HCT116 (cell line): ENCODE results near the gene ZNF516. TPM values are rescaled to one million over a fixed set of nuclear protein-coding genes. Genes with fewer than 3 reads are reported as not detected.

ENCODE experiments used
- ATAC-seq: fragments of 200-7000 bp; cut with Tn5 transposase; 2 replicates; pipeline ENCODE4 v1.9.1; 2020; ENCODE audit warnings: mild to moderate bottlenecking, moderate library complexity
- BruUV-seq: library from RNA; stranded (reverse); fragments of 400-500 nt; replicated peaks from 2 replicates; lab custom pipeline; 2021; lab: Mats Ljungman, UMichigan
- CTCF ChIA-PET: fragments of 300-600 bp; sonication (Branson Sonifier 250); formaldehyde crosslinking; loops from one replicate; lab custom pipeline; 2021; ENCODE audit warnings: antibody characterized with exemption; lab: Charles Lee
- POLR2A ChIA-PET: fragments of 300-600, 350-600 bp; sonication (Branson Sonifier 250); formaldehyde crosslinking; loops from one replicate; lab custom pipeline; 2021; ENCODE audit warnings: antibody characterized with exemption; lab: Charles Lee
- RAD21 ChIA-PET, 2 experiments: fragments of 300-600 bp; sonication (Branson Sonifier 250); formaldehyde crosslinking; loops; one replicate each; lab custom pipeline; 2023; ENCODE audit warnings: low total read pairs in 2 of 2; ENCODE audit not compliant: uncharacterized antibody in 2 of 2, unreplicated experiment in 2 of 2, low non-redundant PET in 1 of 2; lab: Charles Lee
- DNase-seq: peaks from one replicate; pipeline ENCODE4 v3.0.0-alpha.2; 2010; ENCODE audit warnings: low read depth, low spot score
- H2AFZ ChIP-seq: fragments of 200-600 bp; shearing (Covaris generic), sonication (generic); 2 replicates; pipeline ENCODE4 v1.6.1; 2017; ENCODE audit warnings: low read depth, mixed run types, mixed read lengths, antibody characterized with exemption, low read length; ENCODE audit not compliant: poor library complexity, severe bottlenecking
- H3K27ac ChIP-seq: 2 replicates; pipeline ENCODE4 v1.5.1; 2012; ENCODE audit warnings: low read depth, low read length
- H3K27me3 ChIP-seq: fragments of 200-600 bp; sonication (generic); 2 replicates; pipeline ENCODE4 v1.6.1; 2016; ENCODE audit warnings: mixed run types, low read length, mixed read lengths; ENCODE audit not compliant: insufficient read depth
- H3K36me3 ChIP-seq, 2 experiments: fragments of 200-500 bp in 1 of 2; fragments of 200-600 bp in 1 of 2; sonication (Bioruptor generic) in 1 of 2; sonication (generic) in 1 of 2; 2 replicates each; pipeline versions ENCODE4 v1.5.1 to v1.6.1; 2014 to 2016; ENCODE audit warnings: low read length in 2 of 2, inconsistent platforms in 1 of 2, mixed read lengths in 1 of 2, mixed run types in 1 of 2; ENCODE audit not compliant: insufficient read depth in 2 of 2, control insufficient read depth in 1 of 2
- H3K4me1 ChIP-seq, 2 experiments: fragments of 200-600 bp in 1 of 2; sonication (generic) in 1 of 2; 2 replicates each; pipeline versions ENCODE4 v1.5.1 to v1.6.1; 2012 to 2017; ENCODE audit warnings: low read length in 2 of 2, inconsistent platforms in 1 of 2, mild to moderate bottlenecking in 1 of 2, mixed read lengths in 1 of 2, mixed run types in 1 of 2, moderate library complexity in 1 of 2; ENCODE audit not compliant: insufficient read depth in 2 of 2, control insufficient read depth in 1 of 2
- H3K4me2 ChIP-seq: fragments of 200-600 bp; sonication (generic); 2 replicates; pipeline ENCODE4 v1.6.1; 2017; ENCODE audit warnings: mixed run types, low read length, mixed read lengths
- H3K4me3 ChIP-seq, 2 experiments: fragments of 200-600 bp in 1 of 2; sonication (generic) in 1 of 2; replicated peaks in 1 of 2; 2 replicates each; pipeline ENCODE4 v1.5.1; 2011 to 2016; ENCODE audit warnings: low read length in 2 of 2, control low read depth in 1 of 2, low read depth in 1 of 2, mild to moderate bottlenecking in 1 of 2, mixed read lengths in 1 of 2, mixed run types in 1 of 2
- H3K79me2 ChIP-seq: fragments of 200-600 bp; sonication (generic); 2 replicates; pipeline ENCODE4 v1.6.1; 2017; ENCODE audit warnings: mild to moderate bottlenecking, mixed run types, low read length, moderate library complexity, mixed read lengths; ENCODE audit not compliant: insufficient read depth
- H3K9ac ChIP-seq: fragments of 200-600 bp; sonication (generic); 2 replicates; pipeline ENCODE4 v1.6.1; 2016; ENCODE audit warnings: low read length, mixed read lengths
- H3K9me2 ChIP-seq: fragments of 200-600 bp; sonication (generic), shearing (Covaris generic); 2 replicates; pipeline ENCODE4 v1.6.1; 2017; ENCODE audit warnings: mixed run types, mild to moderate bottlenecking, moderate library complexity; ENCODE audit not compliant: insufficient read depth
- H3K9me3 ChIP-seq, 2 experiments: fragments of 200-500 bp in 1 of 2; fragments of 200-600 bp in 1 of 2; sonication (Bioruptor generic) in 1 of 2; sonication (generic) in 1 of 2; 2 replicates each; pipeline ENCODE4 v1.6.1; 2014 to 2017; ENCODE audit warnings: low read length in 2 of 2, mixed read lengths in 2 of 2, inconsistent platforms in 1 of 2, low read depth in 1 of 2, mild to moderate bottlenecking in 1 of 2, mixed run types in 1 of 2, moderate library complexity in 1 of 2; ENCODE audit not compliant: control insufficient read depth in 1 of 2, insufficient read depth in 1 of 2
- H4K20me1 ChIP-seq: fragments of 200-600 bp; sonication (generic), shearing (Covaris generic); 2 replicates; pipeline ENCODE4 v1.6.1; 2017; ENCODE audit warnings: mixed run types, mild to moderate bottlenecking, moderate library complexity; ENCODE audit not compliant: insufficient read depth
- CBX3 ChIP-seq: IDR thresholded peaks from 2 replicates; pipeline ENCODE4 v1.6.1; 2012; ENCODE audit warnings: low read depth
- EGR1 ChIP-seq: IDR thresholded peaks from 2 replicates; pipeline ENCODE4 v1.6.1; 2012; ENCODE audit warnings: low read depth
- EZH2 ChIP-seq: fragments of 200-600 bp; sonication (generic); IDR thresholded peaks from 2 replicates; pipeline ENCODE4 v1.6.1; 2017; ENCODE audit warnings: antibody characterized with exemption, mixed run types
- JUND ChIP-seq: IDR thresholded peaks from 2 replicates; pipeline ENCODE4 v1.6.1; 2012
- POLR2A ChIP-seq: IDR thresholded peaks from 2 replicates; pipeline ENCODE4 v1.7.0; 2011; ENCODE audit warnings: borderline replicate concordance; ENCODE audit not compliant: insufficient read depth, insufficient read length; ENCODE audit errors: extremely low read depth
- POLR2AphosphoS5 ChIP-seq: IDR thresholded peaks from 2 replicates; pipeline ENCODE4 v1.6.1; 2011; ENCODE audit warnings: mild to moderate bottlenecking, low read depth, low read length, moderate library complexity
- SIN3A ChIP-seq: IDR thresholded peaks from 2 replicates; pipeline ENCODE4 v1.6.1; 2012; ENCODE audit warnings: low read depth
- SRF ChIP-seq: IDR thresholded peaks from 2 replicates; pipeline ENCODE4 v1.6.1; 2012; ENCODE audit warnings: low read depth
- TCF7L2 ChIP-seq: IDR thresholded peaks from 2 replicates; pipeline ENCODE4 v1.7.0; 2011; ENCODE audit warnings: borderline replicate concordance, inconsistent platforms; ENCODE audit not compliant: insufficient read depth, insufficient read length; ENCODE audit errors: extremely low read depth
- YY1 ChIP-seq: IDR thresholded peaks from 2 replicates; pipeline ENCODE4 v1.6.1; 2011; ENCODE audit warnings: low read length, low read depth, moderate library complexity, mild to moderate bottlenecking; ENCODE audit not compliant: insufficient replicate concordance; ENCODE audit errors: extremely low read depth
- intact Hi-C: fragments of 100-400 bp; cut with micrococcal nuclease; formaldehyde crosslinking; loops from 2 replicates; pipeline ENCODE4 v1.10.0; 2022
- total RNA-seq: library from RNA; stranded (reverse); gene quantifications from one replicate; pipeline ENCODE4 v1.2.1, GENCODE V29; 2021; ENCODE audit not compliant: unreplicated experiment
- TF ChIP-seq, protein P1 (sequence below): IDR thresholded peaks from 2 replicates; pipeline ENCODE4 v1.6.1; 2012
- TF ChIP-seq, protein P2 (sequence below): IDR thresholded peaks from 2 replicates; pipeline ENCODE4 v1.6.1; 2012; ENCODE audit warnings: low read depth
- TF ChIP-seq, protein P3 (sequence below): IDR thresholded peaks from 2 replicates; pipeline ENCODE4 v1.6.1; 2011; ENCODE audit warnings: mild to moderate bottlenecking, low read length, moderate library complexity; ENCODE audit not compliant: insufficient replicate concordance; ENCODE audit errors: extremely low read depth

The ZNF516 gene
- total RNA-seq, 1 experiment from 2014 or later, result 32.0 TPM

DNA sequence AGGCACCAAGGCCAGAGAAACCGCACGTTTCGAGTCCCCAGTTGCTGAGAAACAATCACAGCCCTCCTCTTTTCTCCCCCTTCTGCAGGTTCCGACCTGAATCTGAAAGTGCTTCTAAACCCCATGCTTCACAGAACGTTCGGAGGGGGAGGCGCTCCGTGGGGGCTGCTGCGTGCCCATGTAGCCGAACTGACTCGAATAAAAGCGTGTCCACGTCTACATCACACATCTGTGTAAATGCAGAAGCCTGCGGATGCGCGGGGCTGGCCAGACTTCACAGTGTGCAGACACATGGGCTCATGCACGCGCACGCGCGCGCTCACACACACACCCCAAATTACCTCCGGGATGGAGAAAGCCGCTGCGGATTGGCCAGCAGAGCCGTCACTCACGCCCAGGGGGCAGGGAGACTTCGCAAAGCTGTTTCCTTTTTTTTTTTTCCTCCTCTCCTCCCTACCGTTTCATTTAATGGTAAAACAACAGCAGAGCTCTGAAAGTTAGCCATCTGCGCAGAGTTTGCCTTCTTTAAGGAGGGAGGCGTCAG lies 2.3 kb downstream of the ZNF516 start:
- Histone ChIP-seq H3K27ac (peak overlapping the region; percentile 47), H3K4me1 (peaks cover 0 to 37% of the 10 kb centered on the region in 2 experiments; a peak in 2 of 4 replicates), H3K9me2 (no peaks in the 10 kb centered on the region), H3K36me3 (no peaks in the 10 kb centered on the region), H3K9me3 (no peaks in the 10 kb centered on the region), H3K4me2 (peak overlapping the region; percentile 98), H4K20me1 (no peaks in the 10 kb centered on the region), H3K4me3 (peak overlapping the region; percentile 68 to 76), H3K79me2 (peaks cover 16% of the 10 kb centered on the region; the same call in 1 of the 2 replicates), H3K9ac (peak overlapping the region; percentile 72), H2AFZ (peak overlapping the region; percentile 90), H3K27me3 (no peaks in the 10 kb centered on the region)
- ATAC-seq (peak; percentile 66), DNase-seq (peak; percentile 97)
- ChIA-PET POLR2A (interaction anchor here (0.7 to 1.7 kb wide), 5 partner anchors 10 to 586 kb away, joined by 3 to 8 read pairs (median 4); no protein-coding TSS in a partner anchor), RAD21 (interaction anchor here in 1 of 2 experiments (0.6 kb wide), 1 partner anchor 29 kb away, joined by 3 read pairs; no protein-coding TSS in a partner anchor), CTCF (interaction anchor here (1.1 kb wide), 1 partner anchor 217 kb away, joined by 6 read pairs; no protein-coding TSS in a partner anchor)
- TF ChIP-seq, protein P1, sequence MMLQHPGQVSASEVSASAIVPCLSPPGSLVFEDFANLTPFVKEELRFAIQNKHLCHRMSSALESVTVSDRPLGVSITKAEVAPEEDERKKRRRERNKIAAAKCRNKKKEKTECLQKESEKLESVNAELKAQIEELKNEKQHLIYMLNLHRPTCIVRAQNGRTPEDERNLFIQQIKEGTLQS, result no peak
- TF ChIP-seq POLR2A (peak; percentile 53), YY1 (no peak), EGR1 (no peak), TCF7L2 (no peak), EZH2 (no peak), JUND (no peak), SIN3A (no peak), CBX3 (no peak), POLR2AphosphoS5 (peak; percentile 72), SRF (no peak)
- TF ChIP-seq, protein P2, sequence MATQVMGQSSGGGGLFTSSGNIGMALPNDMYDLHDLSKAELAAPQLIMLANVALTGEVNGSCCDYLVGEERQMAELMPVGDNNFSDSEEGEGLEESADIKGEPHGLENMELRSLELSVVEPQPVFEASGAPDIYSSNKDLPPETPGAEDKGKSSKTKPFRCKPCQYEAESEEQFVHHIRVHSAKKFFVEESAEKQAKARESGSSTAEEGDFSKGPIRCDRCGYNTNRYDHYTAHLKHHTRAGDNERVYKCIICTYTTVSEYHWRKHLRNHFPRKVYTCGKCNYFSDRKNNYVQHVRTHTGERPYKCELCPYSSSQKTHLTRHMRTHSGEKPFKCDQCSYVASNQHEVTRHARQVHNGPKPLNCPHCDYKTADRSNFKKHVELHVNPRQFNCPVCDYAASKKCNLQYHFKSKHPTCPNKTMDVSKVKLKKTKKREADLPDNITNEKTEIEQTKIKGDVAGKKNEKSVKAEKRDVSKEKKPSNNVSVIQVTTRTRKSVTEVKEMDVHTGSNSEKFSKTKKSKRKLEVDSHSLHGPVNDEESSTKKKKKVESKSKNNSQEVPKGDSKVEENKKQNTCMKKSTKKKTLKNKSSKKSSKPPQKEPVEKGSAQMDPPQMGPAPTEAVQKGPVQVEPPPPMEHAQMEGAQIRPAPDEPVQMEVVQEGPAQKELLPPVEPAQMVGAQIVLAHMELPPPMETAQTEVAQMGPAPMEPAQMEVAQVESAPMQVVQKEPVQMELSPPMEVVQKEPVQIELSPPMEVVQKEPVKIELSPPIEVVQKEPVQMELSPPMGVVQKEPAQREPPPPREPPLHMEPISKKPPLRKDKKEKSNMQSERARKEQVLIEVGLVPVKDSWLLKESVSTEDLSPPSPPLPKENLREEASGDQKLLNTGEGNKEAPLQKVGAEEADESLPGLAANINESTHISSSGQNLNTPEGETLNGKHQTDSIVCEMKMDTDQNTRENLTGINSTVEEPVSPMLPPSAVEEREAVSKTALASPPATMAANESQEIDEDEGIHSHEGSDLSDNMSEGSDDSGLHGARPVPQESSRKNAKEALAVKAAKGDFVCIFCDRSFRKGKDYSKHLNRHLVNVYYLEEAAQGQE, result no peak
- TF ChIP-seq, protein P3, sequence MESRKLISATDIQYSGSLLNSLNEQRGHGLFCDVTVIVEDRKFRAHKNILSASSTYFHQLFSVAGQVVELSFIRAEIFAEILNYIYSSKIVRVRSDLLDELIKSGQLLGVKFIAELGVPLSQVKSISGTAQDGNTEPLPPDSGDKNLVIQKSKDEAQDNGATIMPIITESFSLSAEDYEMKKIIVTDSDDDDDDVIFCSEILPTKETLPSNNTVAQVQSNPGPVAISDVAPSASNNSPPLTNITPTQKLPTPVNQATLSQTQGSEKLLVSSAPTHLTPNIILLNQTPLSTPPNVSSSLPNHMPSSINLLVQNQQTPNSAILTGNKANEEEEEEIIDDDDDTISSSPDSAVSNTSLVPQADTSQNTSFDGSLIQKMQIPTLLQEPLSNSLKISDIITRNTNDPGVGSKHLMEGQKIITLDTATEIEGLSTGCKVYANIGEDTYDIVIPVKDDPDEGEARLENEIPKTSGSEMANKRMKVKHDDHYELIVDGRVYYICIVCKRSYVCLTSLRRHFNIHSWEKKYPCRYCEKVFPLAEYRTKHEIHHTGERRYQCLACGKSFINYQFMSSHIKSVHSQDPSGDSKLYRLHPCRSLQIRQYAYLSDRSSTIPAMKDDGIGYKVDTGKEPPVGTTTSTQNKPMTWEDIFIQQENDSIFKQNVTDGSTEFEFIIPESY, result no peak
- BruUV-seq, result no TSS peak
- intact Hi-C loops, result loop anchor here (10.0 kb wide), 1 partner anchor 312 kb away; no protein-coding TSS in a partner anchor
